Endothelial cell of umbilical vein (primary cell): ENCODE results near the gene METRN. TPM values are rescaled to one million over a fixed set of nuclear protein-coding genes. Genes with fewer than 3 reads are reported as not detected.
A peak's percentile ranks its signal among the peaks of the same experiment; 100 is the strongest.

Experiments used
- BruUV-seq: library from RNA; stranded (reverse); fragments of 400-500 nt; replicated peaks from 2 replicates; lab custom pipeline; 2021; lab: Mats Ljungman, UMichigan
- CTCF ChIA-PET: fragments of 300-600, 350-600 bp; sonication (Branson Sonifier 250); formaldehyde crosslinking; loops from one replicate; lab custom pipeline; 2021; ENCODE audit warnings: antibody characterized with exemption, inconsistent platforms; lab: Charles Lee
- POLR2A ChIA-PET: fragments of 300-600, 350-600 bp; sonication (Branson Sonifier 250); formaldehyde crosslinking; loops from one replicate; lab custom pipeline; 2021; ENCODE audit warnings: antibody characterized with exemption, inconsistent platforms; lab: Charles Lee
- DNase-seq: peaks from one replicate; pipeline ENCODE4 v3.0.0-alpha.2; 2011; ENCODE audit warnings: low read depth, low spot score
- FAIRE-seq: peaks from 2 replicates; lab custom pipeline; 2011; peaks lifted over from hg19 to GRCh38; lab: Jason Lieb, UNC
- H2AFZ ChIP-seq: 2 replicates; pipeline ENCODE4 v1.6.0; 2012; ENCODE audit warnings: low read depth, low read length, control low read depth, inconsistent platforms
- H3K27ac ChIP-seq: 2 replicates; pipeline ENCODE4 v1.5.1; 2011; ENCODE audit warnings: low read depth, mild to moderate bottlenecking, control low read depth, low read length, moderate library complexity; ENCODE audit not compliant: insufficient read depth
- H3K27me3 ChIP-seq, 2 experiments: 2 replicates each; pipeline versions ENCODE4 v1.6.0 to v1.6.1; 2011; ENCODE audit warnings: low read length in 2 of 2, mixed read lengths in 1 of 2; ENCODE audit not compliant: control insufficient read depth in 2 of 2, insufficient read depth in 2 of 2
- H3K36me3 ChIP-seq, 2 experiments: 2 replicates in 1 of 2; 3 replicates in 1 of 2; pipeline ENCODE4 v1.5.1; 2011; ENCODE audit warnings: low read length in 2 of 2, mild to moderate bottlenecking in 1 of 2, moderate library complexity in 1 of 2; ENCODE audit not compliant: control insufficient read depth in 2 of 2, insufficient read depth in 2 of 2; ENCODE audit errors: extremely low read depth in 1 of 2
- H3K4me1 ChIP-seq: 3 replicates; pipeline ENCODE4 v1.5.1; 2011; ENCODE audit warnings: mild to moderate bottlenecking, low read length; ENCODE audit not compliant: control insufficient read depth, insufficient read depth; ENCODE audit errors: extremely low read depth
- H3K4me2 ChIP-seq: 2 replicates; pipeline ENCODE4 v1.6.1; 2011; ENCODE audit warnings: low read length, control low read depth, mixed read lengths; ENCODE audit not compliant: insufficient read depth
- H3K4me3 ChIP-seq, 3 experiments: fragments of 200-600 bp in 1 of 3; sonication (generic), shearing (Covaris generic) in 1 of 3; replicated peaks in 1 of 3; 2 replicates each; pipeline ENCODE4 v1.5.1; 2011 to 2016; ENCODE audit warnings: control low read depth in 3 of 3, low read length in 3 of 3, mild to moderate bottlenecking in 2 of 3, inconsistent platforms in 1 of 3, low read depth in 1 of 3, moderate library complexity in 1 of 3; ENCODE audit not compliant: insufficient read depth in 1 of 3
- H3K79me2 ChIP-seq: 2 replicates; pipeline ENCODE4 v1.6.0; 2012; ENCODE audit warnings: low read length, inconsistent platforms; ENCODE audit not compliant: control insufficient read depth, insufficient read depth
- H3K9ac ChIP-seq: replicated peaks from 2 replicates; pipeline ENCODE3; 2011; ENCODE audit warnings: low read length, control low read depth; ENCODE audit not compliant: insufficient read depth; ENCODE audit errors: extremely low read depth
- H3K9me1 ChIP-seq: replicated peaks from 3 replicates; pipeline ENCODE4 v1.6.0; 2011; ENCODE audit warnings: mild to moderate bottlenecking, low read length; ENCODE audit not compliant: control insufficient read depth, insufficient read depth; ENCODE audit errors: extremely low read depth
- H3K9me3 ChIP-seq: replicated peaks from 2 replicates; pipeline ENCODE4 v1.5.1; 2012; ENCODE audit warnings: low read length, inconsistent platforms; ENCODE audit not compliant: control insufficient read depth, insufficient read depth
- H4K20me1 ChIP-seq: replicated peaks from 2 replicates; pipeline ENCODE3; 2011; ENCODE audit warnings: mild to moderate bottlenecking, low read length; ENCODE audit not compliant: control insufficient read depth, insufficient read depth; ENCODE audit errors: extremely low read depth
- EZH2 ChIP-seq: IDR thresholded peaks from 2 replicates; pipeline ENCODE4 v1.6.1; 2012; ENCODE audit warnings: borderline replicate concordance, low read depth, mild to moderate bottlenecking, moderate library complexity, low read length, inconsistent platforms; ENCODE audit not compliant: severe bottlenecking
- FOS ChIP-seq: IDR thresholded peaks from 2 replicates; pipeline ENCODE4 v1.6.1; 2011; ENCODE audit warnings: mild to moderate bottlenecking, low read length, moderate library complexity, borderline replicate concordance; ENCODE audit not compliant: insufficient read depth
- GATA2 ChIP-seq: IDR thresholded peaks from 2 replicates; pipeline ENCODE4 v1.7.0; 2011; ENCODE audit warnings: low read depth, mild to moderate bottlenecking, moderate library complexity, mixed read lengths, low read length; ENCODE audit not compliant: insufficient read length, insufficient read depth
- JUN ChIP-seq: IDR thresholded peaks from 2 replicates; pipeline ENCODE4 v1.6.1; 2011; ENCODE audit warnings: borderline replicate concordance, low read depth; ENCODE audit not compliant: insufficient read length, insufficient read depth
- MYC ChIP-seq: IDR thresholded peaks from one replicate; pipeline ENCODE4 v1.6.1; 2011; ENCODE audit warnings: mild to moderate bottlenecking, low read depth, low read length
- POLR2A ChIP-seq: IDR thresholded peaks from 2 replicates; pipeline ENCODE4 v1.6.1; 2012; ENCODE audit warnings: low read depth, mild to moderate bottlenecking, control low read depth, low read length
- POLR2AphosphoS5 ChIP-seq: IDR thresholded peaks from 2 replicates; pipeline ENCODE4 v1.6.1; 2012; ENCODE audit warnings: low read depth, mild to moderate bottlenecking, control low read depth, low read length, moderate library complexity; ENCODE audit not compliant: insufficient read depth
- dilution Hi-C: fragments of 300-500 bp; cut with MboI; formaldehyde crosslinking; loops from one replicate; pipeline ENCODE4 v1.15.0; 2019; ENCODE audit warnings: low sequenced_read_pairs; ENCODE audit not compliant: extremely low pct_ligation_motif_present
- intact Hi-C: fragments of 100-400 bp; cut with micrococcal nuclease; formaldehyde crosslinking; loops from one replicate; pipeline ENCODE4 v1.10.0; 2022
- polyA plus RNA-seq, 4 experiments: library from polyadenylated mRNA; depleted of rRNA in 3 of 4; stranded (reverse) in 3 of 4; unstranded in 1 of 4; fragments of >200 nt; gene quantifications; 2 replicates each; pipeline versions ENCODE4 v1.2.1 to v1.2.3, GENCODE V29; 2011 to 2012; ENCODE audit warnings: missing spikeins in 1 of 4
- total RNA-seq: library from RNA; stranded (reverse); gene quantifications from 2 replicates; pipeline ENCODE4 v1.2.3, GENCODE V29; 2021
- TF ChIP-seq, protein P1 (sequence below): IDR thresholded peaks from 2 replicates; pipeline ENCODE4 v1.6.1; 2011; ENCODE audit not compliant: insufficient read depth, insufficient read length
- TF ChIP-seq, protein P2 (sequence below), 2 donors: IDR thresholded peaks; 1 replicate in 1 of 2; 2 replicates in 1 of 2; pipeline ENCODE4 v1.5.1; 2011; ENCODE audit warnings: low read length in 2 of 2, mild to moderate bottlenecking in 2 of 2, moderate library complexity in 2 of 2, control low read depth in 1 of 2, inconsistent platforms in 1 of 2, low read depth in 1 of 2; ENCODE audit not compliant: insufficient read depth in 1 of 2; ENCODE audit errors: extremely low read depth in 1 of 2

The METRN gene
- total and polyA plus RNA-seq, 2 donors (not counting 3 experiments of a cell fraction or from before 2014, with no cell fraction given) = 10.0 to 16.1 TPM

DNA sequence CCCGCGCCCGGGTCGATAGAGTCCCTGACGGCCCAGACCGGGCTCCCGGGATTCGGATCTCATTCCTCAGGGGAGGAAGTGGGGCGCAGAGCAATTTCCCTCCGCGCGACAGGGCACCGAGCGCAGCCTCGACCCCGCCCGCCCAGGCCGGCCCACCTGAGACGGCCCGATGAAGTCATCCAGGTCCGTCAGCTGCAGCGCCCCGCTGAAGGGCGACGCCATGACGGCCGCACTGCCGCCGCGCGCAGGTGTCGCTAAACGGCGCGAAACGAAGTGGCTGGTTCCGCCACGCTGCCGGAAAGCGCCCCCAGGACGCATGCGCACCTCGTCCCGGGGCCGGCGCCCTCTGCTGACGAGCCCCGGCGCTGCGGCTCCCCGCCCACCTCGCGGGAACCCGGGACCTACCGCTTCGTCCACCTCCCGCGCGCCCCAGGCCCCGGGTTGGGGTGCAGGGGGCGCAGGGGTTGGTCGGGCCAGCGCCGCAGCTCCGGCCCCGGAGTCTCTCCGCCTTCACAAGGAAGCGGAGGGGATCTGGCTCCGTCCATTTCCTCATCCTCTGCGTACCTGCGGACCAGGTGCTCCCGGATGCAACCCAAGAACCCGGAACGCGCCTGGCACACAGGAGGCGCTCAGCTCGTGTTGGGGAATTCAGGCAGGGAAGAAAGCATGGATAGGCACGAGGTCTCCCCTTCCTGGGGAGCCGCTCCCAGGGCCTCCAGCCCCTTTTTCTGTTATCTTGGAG is 26.0 kb downstream of the METRN start, which contains the start of gene CIAO3:
TSS of gene CIAO3 (minus strand) at position 234 of the 742 bp plus-strand sequence. CDS start at position 222, 12 bp downstream.
- Histone ChIP-seq H3K4me1 (peaks cover 10% of the 10 kb centered on the region), H3K36me3 (peaks cover 3 to 17% of the 10 kb centered on the region in 2 experiments), H3K9ac (peak within 1 kb of the TSS; percentile 76), H3K4me2 (peak within 1 kb of the TSS; percentile 64), H3K27me3 (no peaks in the 10 kb centered on the region), H3K79me2 (peaks cover 6% of the 10 kb centered on the region), H3K9me1 (no peaks in the 10 kb centered on the region), H3K4me3 (peak within 1 kb of the TSS; percentile 48 to 82 (median 70)), H3K9me3 (no peaks in the 10 kb centered on the region), H2AFZ (peak within 1 kb of the TSS; percentile 95), H4K20me1 (no peaks in the 10 kb centered on the region), H3K27ac (peak within 1 kb of the TSS; percentile 27)
- POLR2A ChIA-PET = no interaction called here
- peak; percentile 86 for DNase-seq
- FAIRE-seq = peak; percentile 92
- no TSS peak for BruUV-seq
- dilution Hi-C loops (no loop called here), intact Hi-C loops (loop anchor here (1.0 to 5.0 kb wide), 2 partner anchors 29 to 46 kb away; partner anchors contain the start of genes CHTF18 and RPUSD1)
- CTCF ChIA-PET = interaction anchor here (0.8 to 1.7 kb wide), 4 partner anchors 21 to 48 kb away, joined by 4 to 7 read pairs (median 6); partner anchors contain the start of genes CHTF18, METRN and RPUSD1
- TF ChIP-seq POLR2A (peak; percentile 89), MYC (no peak), POLR2AphosphoS5 (peak; percentile 98), FOS (no peak), GATA2 (no peak), JUN (no peak), EZH2 (no peak)
- TF ChIP-seq, protein P1, sequence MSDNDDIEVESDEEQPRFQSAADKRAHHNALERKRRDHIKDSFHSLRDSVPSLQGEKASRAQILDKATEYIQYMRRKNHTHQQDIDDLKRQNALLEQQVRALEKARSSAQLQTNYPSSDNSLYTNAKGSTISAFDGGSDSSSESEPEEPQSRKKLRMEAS = peak; percentile 55
- TF ChIP-seq, protein P2, sequence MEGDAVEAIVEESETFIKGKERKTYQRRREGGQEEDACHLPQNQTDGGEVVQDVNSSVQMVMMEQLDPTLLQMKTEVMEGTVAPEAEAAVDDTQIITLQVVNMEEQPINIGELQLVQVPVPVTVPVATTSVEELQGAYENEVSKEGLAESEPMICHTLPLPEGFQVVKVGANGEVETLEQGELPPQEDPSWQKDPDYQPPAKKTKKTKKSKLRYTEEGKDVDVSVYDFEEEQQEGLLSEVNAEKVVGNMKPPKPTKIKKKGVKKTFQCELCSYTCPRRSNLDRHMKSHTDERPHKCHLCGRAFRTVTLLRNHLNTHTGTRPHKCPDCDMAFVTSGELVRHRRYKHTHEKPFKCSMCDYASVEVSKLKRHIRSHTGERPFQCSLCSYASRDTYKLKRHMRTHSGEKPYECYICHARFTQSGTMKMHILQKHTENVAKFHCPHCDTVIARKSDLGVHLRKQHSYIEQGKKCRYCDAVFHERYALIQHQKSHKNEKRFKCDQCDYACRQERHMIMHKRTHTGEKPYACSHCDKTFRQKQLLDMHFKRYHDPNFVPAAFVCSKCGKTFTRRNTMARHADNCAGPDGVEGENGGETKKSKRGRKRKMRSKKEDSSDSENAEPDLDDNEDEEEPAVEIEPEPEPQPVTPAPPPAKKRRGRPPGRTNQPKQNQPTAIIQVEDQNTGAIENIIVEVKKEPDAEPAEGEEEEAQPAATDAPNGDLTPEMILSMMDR (IDR thresholded peaks at IDR 0.05; ENCODE audit: extremely low read depth in 1 of 2, insufficient read depth in 1 of 2, low read depth in 1 of 2, low read length in 2 of 2) = peak; percentile 89 to 93
